K562 (cell line): Measurements from ENCODE around the gene CRB2. TPM values are rescaled to one million over a fixed set of nuclear protein-coding genes. Genes with fewer than 3 reads are reported as not detected.

ENCODE experiments used
- ATAC-seq: fragments of 200-7000 bp; cut with Tn5 transposase; 3 replicates; pipeline ENCODE4 v1.9.1; 2020; ENCODE audit warnings: moderate library complexity
- BruUV-seq: library from RNA; stranded (reverse); fragments of 400-500 nt; replicated peaks from 2 replicates; lab custom pipeline; 2021; lab: Mats Ljungman, UMichigan
- CTCF ChIA-PET: fragments of 300-600 bp; formaldehyde crosslinking; extraction: SDS; loops from one replicate; lab custom pipeline; 2021; ENCODE audit warnings: low intra/inter-chr PET ratio; lab: Yijun Ruan, JAX
- POLR2A ChIA-PET: fragments of 300-600, 350-650 bp; sonication (Branson Sonifier 250); formaldehyde crosslinking; extraction: SDS; loops from one replicate; lab custom pipeline; 2021; ENCODE audit warnings: antibody characterized with exemption, inconsistent platforms; lab: Yijun Ruan, JAX
- DNase-seq, 4 experiments: peaks; one replicate each; pipeline versions ENCODE4 v3.0.0 to v3.0.0-alpha.2; 2011 to 2018; ENCODE audit warnings: low spot score in 3 of 4, mixed read lengths in 3 of 4; ENCODE audit errors: extremely low read depth in 1 of 4
- FAIRE-seq: peaks from 2 replicates; lab custom pipeline; 2011; peaks lifted over from hg19 to GRCh38; lab: Jason Lieb, UNC
- H2AFZ ChIP-seq: 2 replicates; pipeline ENCODE4 v1.6.0; 2011; ENCODE audit warnings: low read depth, low read length, control low read depth, inconsistent platforms
- H3K27ac ChIP-seq: fragments of 200-600 bp; 3 replicates; pipeline ENCODE4 v1.8.0; 2011; ENCODE audit warnings: low read depth, mild to moderate bottlenecking, control low read depth, inconsistent platforms, low read length, moderate library complexity, mixed read lengths; ENCODE audit errors: extremely low read depth
- H3K27me3 ChIP-seq, 2 experiments: fragments of 300-600 bp in 1 of 2; 2 replicates in 1 of 2; 3 replicates in 1 of 2; pipeline versions ENCODE4 v1.6.0 to v1.8.0; 2011; ENCODE audit warnings: inconsistent platforms in 2 of 2, low read length in 2 of 2, mild to moderate bottlenecking in 1 of 2, mixed read lengths in 1 of 2, moderate library complexity in 1 of 2; ENCODE audit not compliant: control insufficient read depth in 2 of 2, insufficient read depth in 2 of 2
- H3K36me3 ChIP-seq: fragments of 300-600 bp; 3 replicates; pipeline ENCODE4 v1.8.0; 2011; ENCODE audit warnings: mild to moderate bottlenecking, low read length, inconsistent platforms; ENCODE audit not compliant: control insufficient read depth, insufficient read depth
- H3K4me1 ChIP-seq, 2 experiments: fragments of 200-600 bp in 1 of 2; replicated peaks in 1 of 2; 2 replicates in 1 of 2; 3 replicates in 1 of 2; pipeline versions ENCODE4 v1.5.1 to v1.8.0; 2011; ENCODE audit warnings: inconsistent platforms in 2 of 2, low read length in 2 of 2, mild to moderate bottlenecking in 1 of 2, mixed read lengths in 1 of 2, moderate library complexity in 1 of 2; ENCODE audit not compliant: control insufficient read depth in 2 of 2, insufficient read depth in 2 of 2
- H3K4me2 ChIP-seq: 2 replicates; pipeline ENCODE4 v1.6.1; 2011; ENCODE audit warnings: low read length, control low read depth, inconsistent platforms, mixed read lengths; ENCODE audit not compliant: insufficient read depth
- H3K4me3 ChIP-seq: fragments of 200-600 bp; sonication (generic), shearing (Covaris generic); 2 replicates; pipeline ENCODE4 v1.5.1; 2016; ENCODE audit warnings: control low read depth, inconsistent platforms
- H3K79me2 ChIP-seq: fragments of 200-600 bp; 3 replicates; pipeline ENCODE4 v1.8.0; 2011; ENCODE audit warnings: low read length, inconsistent platforms; ENCODE audit not compliant: control insufficient read depth, insufficient read depth
- H3K9ac ChIP-seq, 2 experiments: 2 replicates each; pipeline versions ENCODE4 v1.6.0 to v1.6.1; 2011; ENCODE audit warnings: low read depth in 2 of 2, low read length in 2 of 2, control low read depth in 1 of 2, inconsistent platforms in 1 of 2, mild to moderate bottlenecking in 1 of 2, mixed read lengths in 1 of 2; ENCODE audit not compliant: insufficient read depth in 1 of 2
- H3K9me1 ChIP-seq: one replicate; pipeline ENCODE4 v1.6.0; 2011; ENCODE audit warnings: inconsistent platforms, mild to moderate bottlenecking, low read length, moderate library complexity; ENCODE audit not compliant: control insufficient read depth, insufficient read depth
- H3K9me3 ChIP-seq: replicated peaks from 2 replicates; pipeline ENCODE4 v1.5.1; 2011; ENCODE audit warnings: low read depth, low read length, inconsistent platforms; ENCODE audit not compliant: control insufficient read depth, insufficient read depth
- H4K20me1 ChIP-seq: replicated peaks from 2 replicates; pipeline ENCODE4 v1.6.1; 2011; ENCODE audit warnings: low read length, inconsistent platforms, mixed read lengths; ENCODE audit not compliant: control insufficient read depth, insufficient read depth
- CHD2 ChIP-seq: IDR thresholded peaks from 2 replicates; pipeline ENCODE4 v1.6.1; 2011; ENCODE audit warnings: low read depth, low read length
- ELF2 ChIP-seq: fragments of 250-450 bp; sonication (Bioruptor Pico); IDR thresholded peaks from 2 replicates; pipeline ENCODE4 v1.5.0; 2021; ENCODE audit warnings: mild to moderate bottlenecking
- MTA3 ChIP-seq: fragments of 450-650 bp; formaldehyde crosslinking; IDR thresholded peaks from 2 replicates; pipeline ENCODE4 v1.6.1; 2017; ENCODE audit warnings: mild to moderate bottlenecking, borderline replicate concordance
- POLR3G ChIP-seq: IDR thresholded peaks from 2 replicates; pipeline ENCODE4 v1.6.1; 2011; ENCODE audit not compliant: insufficient read length, insufficient replicate concordance; ENCODE audit errors: extremely low read depth
- RNF2 ChIP-seq: sonication (generic); IDR thresholded peaks from 2 replicates; pipeline ENCODE4 v1.6.1; 2016
- SETDB1 ChIP-seq: IDR thresholded peaks from one replicate; pipeline ENCODE4 v1.6.1; 2012; ENCODE audit warnings: low read length, control low read depth, inconsistent platforms
- SMAD4 ChIP-seq: fragments of 250-450 bp; sonication (Bioruptor Pico); conservative IDR thresholded peaks from 2 replicates; pipeline ENCODE4 v1.8.0; 2021; ENCODE audit warnings: inconsistent platforms, mild to moderate bottlenecking, moderate library complexity
- STAG1 ChIP-seq: sonication (generic); formaldehyde crosslinking; IDR thresholded peaks from 2 replicates; pipeline ENCODE4 v1.5.0; 2020; ENCODE audit warnings: missing genetic modification reagents, borderline replicate concordance
- ZFP30 ChIP-seq: fragments of 250-450 bp; sonication (Bioruptor Pico); IDR thresholded peaks from 2 replicates; pipeline ENCODE4 v1.8.0; 2022; ENCODE audit warnings: moderate library complexity, mild to moderate bottlenecking, inconsistent platforms, borderline replicate concordance
- ZNF197 ChIP-seq: fragments of 200-800 bp; sonication (Bioruptor generic); IDR thresholded peaks from 2 replicates; pipeline ENCODE4 v1.6.1; 2016; ENCODE audit warnings: low read depth, missing genetic modification characterization, missing compliant biosample characterization
- ZNF316 ChIP-seq: fragments of 450-650 bp; IDR thresholded peaks from 2 replicates; pipeline ENCODE4 v1.6.1; 2016
- WGBS: fragments of 100-300 bp; shearing (Covaris generic); methylation state at CpG from one replicate; pipeline ENCODE4 v1.1.6; 2016; ENCODE audit warnings: low coverage, mixed read lengths; ENCODE audit not compliant: insufficient coverage; ENCODE audit errors: missing lambda C conversion rate; 5-methylcytosine and 5-hydroxymethylcytosine counted together
- in situ Hi-C: fragments of 300-500 bp; cut with MboI; formaldehyde crosslinking; loops from 4 replicates; pipeline ENCODE4 v1.15.0; 2018; ENCODE audit warnings: inconsistent platforms, mixed read lengths
- intact Hi-C: fragments of 100-400 bp; cut with micrococcal nuclease; formaldehyde crosslinking; loops from 2 replicates; pipeline ENCODE4 v1.14.2; 2022
- polyA plus RNA-seq, 8 experiments: library from polyadenylated mRNA; depleted of rRNA in 4 of 8; stranded (reverse) in 5 of 8; unstranded in 3 of 8; fragments of >200 nt; fragmentation: Nextera tagmentation in 2 of 8; fragmentation: Illumina TruSeq in 1 of 8; extraction: Ambion mirVana in 2 of 8; extraction: Trizol in 1 of 8; gene quantifications; 2 replicates each; pipeline versions ENCODE4 v1.2.1 to v1.2.3, GENCODE V29; 2011 to 2014; ENCODE audit warnings: inconsistent platforms in 1 of 8, missing spikeins in 1 of 8
- total RNA-seq, 7 experiments: library from RNA; depleted of rRNA in 6 of 7; stranded (reverse); fragments of >200 nt in 6 of 7; fragmentation: Illumina TruSeq in 2 of 7; extraction: Trizol in 2 of 7; gene quantifications; 2 replicates each; pipeline versions ENCODE4 v1.2.1 to v1.2.3, GENCODE V29; 2011 to 2021; ENCODE audit warnings: low replicate concordance in 1 of 7
- TF ChIP-seq, protein P1 (sequence below): fragments of 450-650 bp; IDR thresholded peaks from 2 replicates; pipeline ENCODE4 v1.7.1; 2018; ENCODE audit warnings: mild to moderate bottlenecking, low read depth; ENCODE audit not compliant: partially characterized antibody
- TF ChIP-seq, protein P2 (sequence below), 2 experiments: fragments of 150-350 bp in 1 of 2; IDR thresholded peaks; 2 replicates each; pipeline ENCODE4 v1.6.1; 2012 to 2016; ENCODE audit warnings: low read depth in 2 of 2, low read length in 2 of 2, mild to moderate bottlenecking in 1 of 2, moderate library complexity in 1 of 2

Gene CRB2
- total and polyA plus RNA-seq, 9 of the 15 experiments (the other 6 are each of a cell fraction or from before 2014, with no cell fraction given), result 0.13 to 1.2 (median 0.25) TPM; not detected in 2

DNA sequence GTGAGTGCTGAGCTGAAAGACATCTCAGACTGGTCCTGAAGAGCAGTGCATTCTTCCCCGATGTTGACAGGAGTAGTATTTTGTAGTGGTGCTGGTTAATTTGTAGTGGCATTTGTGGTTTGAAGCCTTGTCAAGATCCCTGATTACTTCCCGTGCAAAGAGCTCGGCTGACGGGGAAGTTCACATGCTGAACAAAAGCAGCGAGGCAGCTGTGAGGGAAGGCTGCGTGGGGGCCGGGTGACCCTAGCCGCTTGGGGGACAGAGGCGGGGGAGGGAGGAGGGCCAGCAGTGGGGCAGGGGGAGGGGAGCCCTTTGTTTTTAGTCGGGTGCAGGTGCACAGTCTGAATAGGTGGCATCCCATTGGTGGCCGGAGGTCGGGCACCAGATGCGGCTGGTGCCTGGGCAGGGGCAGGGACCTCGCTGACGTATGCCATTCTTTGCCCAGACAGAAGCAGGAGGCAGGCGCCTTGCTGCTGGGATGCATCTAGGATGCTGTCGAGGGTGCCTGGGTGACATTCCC is 64.7 kb downstream of the CRB2 start:
- no peak for FAIRE-seq
- no peaks in the 10 kb centered on the region for H3K27me3 ChIP-seq
- no peak overlapping the region; a peak in 1 of 4 replicates for H3K9ac ChIP-seq
- ChIA-PET CTCF (no interaction called here), POLR2A (no interaction called here)
- H3K27ac ChIP-seq, result no peak overlapping the region
- no peak for ATAC-seq
- H3K36me3 ChIP-seq, result no peaks in the 10 kb centered on the region
- H3K4me3 ChIP-seq, result no peak overlapping the region
- no peaks in the 10 kb centered on the region for H3K4me1 ChIP-seq
- no peaks in the 10 kb centered on the region for H3K9me3 ChIP-seq
- H2AFZ ChIP-seq, result no peak overlapping the region
- no peaks in the 10 kb centered on the region; the same call in none of the 2 replicates for H4K20me1 ChIP-seq
- H3K4me2 ChIP-seq, result no peak overlapping the region
- BruUV-seq, result no TSS peak
- intact Hi-C loops, result no loop called here
- no peaks in the 10 kb centered on the region for H3K9me1 ChIP-seq
- 50% methylated on average over 9 of the region's 17 CpGs for WGBS
- DNase-seq, result no peak
- TF ChIP-seq, protein P1, sequence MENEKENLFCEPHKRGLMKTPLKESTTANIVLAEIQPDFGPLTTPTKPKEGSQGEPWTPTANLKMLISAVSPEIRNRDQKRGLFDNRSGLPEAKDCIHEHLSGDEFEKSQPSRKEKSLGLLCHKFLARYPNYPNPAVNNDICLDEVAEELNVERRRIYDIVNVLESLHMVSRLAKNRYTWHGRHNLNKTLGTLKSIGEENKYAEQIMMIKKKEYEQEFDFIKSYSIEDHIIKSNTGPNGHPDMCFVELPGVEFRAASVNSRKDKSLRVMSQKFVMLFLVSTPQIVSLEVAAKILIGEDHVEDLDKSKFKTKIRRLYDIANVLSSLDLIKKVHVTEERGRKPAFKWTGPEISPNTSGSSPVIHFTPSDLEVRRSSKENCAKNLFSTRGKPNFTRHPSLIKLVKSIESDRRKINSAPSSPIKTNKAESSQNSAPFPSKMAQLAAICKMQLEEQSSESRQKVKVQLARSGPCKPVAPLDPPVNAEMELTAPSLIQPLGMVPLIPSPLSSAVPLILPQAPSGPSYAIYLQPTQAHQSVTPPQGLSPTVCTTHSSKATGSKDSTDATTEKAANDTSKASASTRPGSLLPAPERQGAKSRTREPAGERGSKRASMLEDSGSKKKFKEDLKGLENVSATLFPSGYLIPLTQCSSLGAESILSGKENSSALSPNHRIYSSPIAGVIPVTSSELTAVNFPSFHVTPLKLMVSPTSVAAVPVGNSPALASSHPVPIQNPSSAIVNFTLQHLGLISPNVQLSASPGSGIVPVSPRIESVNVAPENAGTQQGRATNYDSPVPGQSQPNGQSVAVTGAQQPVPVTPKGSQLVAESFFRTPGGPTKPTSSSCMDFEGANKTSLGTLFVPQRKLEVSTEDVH, result no peak
- TF ChIP-seq CHD2, result no peak
- no peak for TF ChIP-seq ELF2 (CRISPR knock-in tag)
- TF ChIP-seq ZNF197 (CRISPR knock-in tag), result no peak
- no peak for TF ChIP-seq RNF2
- TF ChIP-seq STAG1 (CRISPR knock-in tag), result no peak
- TF ChIP-seq SMAD4, result no peak
- TF ChIP-seq ZFP30 (CRISPR knock-in tag), result no peak
- TF ChIP-seq POLR3G, result no peak
- no peak for TF ChIP-seq SETDB1
- no peak for TF ChIP-seq MTA3
- TF ChIP-seq, protein P2, sequence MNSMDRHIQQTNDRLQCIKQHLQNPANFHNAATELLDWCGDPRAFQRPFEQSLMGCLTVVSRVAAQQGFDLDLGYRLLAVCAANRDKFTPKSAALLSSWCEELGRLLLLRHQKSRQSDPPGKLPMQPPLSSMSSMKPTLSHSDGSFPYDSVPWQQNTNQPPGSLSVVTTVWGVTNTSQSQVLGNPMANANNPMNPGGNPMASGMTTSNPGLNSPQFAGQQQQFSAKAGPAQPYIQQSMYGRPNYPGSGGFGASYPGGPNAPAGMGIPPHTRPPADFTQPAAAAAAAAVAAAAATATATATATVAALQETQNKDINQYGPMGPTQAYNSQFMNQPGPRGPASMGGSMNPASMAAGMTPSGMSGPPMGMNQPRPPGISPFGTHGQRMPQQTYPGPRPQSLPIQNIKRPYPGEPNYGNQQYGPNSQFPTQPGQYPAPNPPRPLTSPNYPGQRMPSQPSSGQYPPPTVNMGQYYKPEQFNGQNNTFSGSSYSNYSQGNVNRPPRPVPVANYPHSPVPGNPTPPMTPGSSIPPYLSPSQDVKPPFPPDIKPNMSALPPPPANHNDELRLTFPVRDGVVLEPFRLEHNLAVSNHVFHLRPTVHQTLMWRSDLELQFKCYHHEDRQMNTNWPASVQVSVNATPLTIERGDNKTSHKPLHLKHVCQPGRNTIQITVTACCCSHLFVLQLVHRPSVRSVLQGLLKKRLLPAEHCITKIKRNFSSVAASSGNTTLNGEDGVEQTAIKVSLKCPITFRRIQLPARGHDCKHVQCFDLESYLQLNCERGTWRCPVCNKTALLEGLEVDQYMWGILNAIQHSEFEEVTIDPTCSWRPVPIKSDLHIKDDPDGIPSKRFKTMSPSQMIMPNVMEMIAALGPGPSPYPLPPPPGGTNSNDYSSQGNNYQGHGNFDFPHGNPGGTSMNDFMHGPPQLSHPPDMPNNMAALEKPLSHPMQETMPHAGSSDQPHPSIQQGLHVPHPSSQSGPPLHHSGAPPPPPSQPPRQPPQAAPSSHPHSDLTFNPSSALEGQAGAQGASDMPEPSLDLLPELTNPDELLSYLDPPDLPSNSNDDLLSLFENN (IDR thresholded peaks at IDR 0.05; ENCODE audit: low read depth in 2 of 2, low read length in 2 of 2), result no peak
- TF ChIP-seq ZNF316, result no peak
- no peaks in the 10 kb centered on the region for H3K79me2 ChIP-seq
- in situ Hi-C loops, result no loop called here
